Kidney (tissue), 14 donors: Measurements from ENCODE around the gene MYLK. TPM values are rescaled to one million over a fixed set of nuclear protein-coding genes. Genes with fewer than 3 reads are reported as not detected.
A peak's percentile ranks its signal among the peaks of the same experiment; 100 is the strongest.

Source experiments
- DNase-seq, 5 donors: peaks; one replicate each; pipeline ENCODE4 v3.0.0-alpha.2; 2013 to 2020
- FAIRE-seq: peaks from 2 replicates; lab custom pipeline; 2012; peaks lifted over from hg19 to GRCh38; lab: Jason Lieb, UNC
- H3K27ac ChIP-seq, 2 donors: one replicate each; pipeline ENCODE4 v1.7.0; 2013; ENCODE audit warnings: low read depth in 2 of 2, low read length in 2 of 2, inconsistent platforms in 1 of 2
- H3K27me3 ChIP-seq: one replicate; pipeline ENCODE4 v1.7.1; 2013; ENCODE audit warnings: low read length, inconsistent platforms; ENCODE audit not compliant: control insufficient read depth, insufficient read depth
- H3K36me3 ChIP-seq, 3 donors: one replicate each; pipeline versions ENCODE4 v1.7.0 to v1.7.1; 2013; ENCODE audit warnings: low read length in 3 of 3, control low read depth in 1 of 3, inconsistent platforms in 1 of 3; ENCODE audit not compliant: insufficient read depth in 3 of 3, control insufficient read depth in 2 of 3
- H3K4me1 ChIP-seq, 3 donors: one replicate each; pipeline versions ENCODE4 v1.7.0 to v1.7.1; 2013; ENCODE audit warnings: low read length in 3 of 3, inconsistent platforms in 1 of 3, low read depth in 1 of 3; ENCODE audit not compliant: control insufficient read depth in 2 of 3, insufficient read depth in 2 of 3
- H3K4me3 ChIP-seq, 3 donors: one replicate each; pipeline versions ENCODE4 v1.7.0 to v1.8.1; 2013; ENCODE audit warnings: low read length in 3 of 3, control low read depth in 1 of 3, inconsistent platforms in 1 of 3
- H3K9ac ChIP-seq, 3 donors: one replicate each; pipeline versions ENCODE4 v1.7.0 to v1.7.1; 2013; ENCODE audit warnings: low read length in 3 of 3, control low read depth in 1 of 3, inconsistent platforms in 1 of 3
- H3K9me3 ChIP-seq, 3 donors: one replicate each; pipeline versions ENCODE4 v1.7.0 to v1.7.1; 2013; ENCODE audit warnings: low read length in 3 of 3, control low read depth in 1 of 3, inconsistent platforms in 1 of 3; ENCODE audit not compliant: control insufficient read depth in 2 of 3, insufficient read depth in 1 of 3
- CTCF ChIP-seq: IDR thresholded peaks from 3 replicates; pipeline ENCODE4 v1.5.1; 2012; ENCODE audit warnings: mild to moderate bottlenecking, moderate library complexity, borderline replicate concordance; ENCODE audit not compliant: insufficient read depth; ENCODE audit errors: extremely low read depth
- intact Hi-C: fragments of 100-400 bp; cut with DNase I; formaldehyde crosslinking; loops from one replicate; pipeline ENCODE4 v1.11.1; 2022
- polyA plus RNA-seq: library from polyadenylated mRNA; stranded (reverse); fragments of 350-450 nt; fragmentation: Illumina TruSeq; extraction: RNeasy Lipid Tissue Mini Kit (QIAGEN cat#74804); gene quantifications from one replicate; pipeline ENCODE4 v1.2.3, GENCODE V29; 2014; ENCODE audit warnings: low read depth, low replicate concordance; ENCODE audit not compliant: insufficient read depth
- total RNA-seq: library from RNA; stranded (reverse); fragmentation: NEBNext Ultra II Directional; extraction: Animal tissue kit (Norgen Biotek cat#: 25700); gene quantifications from one replicate; pipeline ENCODE4 v1.2.1, GENCODE V29; 2021
- donor health status: control.
- donor health status: control.
- donor health status: control.
- donor health status: control.
- donor health status: control.
- donor health status: DM: yes; HTN: yes; CAD: no.
- donor health status: Normal renal cell carcinoma (clear cell type).

MYLK gene
- total and polyA plus RNA-seq, 2 donors from 2014 or later = 25.3 to 164 TPM

- peak overlapping the region in 1 of 3 donors; percentile 28 for H3K9ac ChIP-seq
- H3K36me3 ChIP-seq = no peaks in the 10 kb centered on the region
- no peak overlapping the region for H3K4me3 ChIP-seq
- no peaks in the 10 kb centered on the region for H3K27me3 ChIP-seq
- intact Hi-C loops = no loop called here
- no peaks in the 10 kb centered on the region for H3K9me3 ChIP-seq
- peak overlapping the region; percentile 18 to 72 for H3K27ac ChIP-seq
- peaks cover 0 to 28% (median 8%) of the 10 kb centered on the region in 3 donors for H3K4me1 ChIP-seq
- FAIRE-seq (no peak), DNase-seq (peak in 1 of 5 donors; percentile 64)
- no peak for TF ChIP-seq CTCF
These were observed 105.0 kb downstream of the MYLK start for GRCh38 chr3:123778991-123779622.

GRCh38 chr3:123778525-123778924 lies 105.6 kb downstream of the MYLK start:
- Histone ChIP-seq H3K4me1 (peaks cover 0 to 27% (median 9%) of the 10 kb centered on the region in 3 donors), H3K9me3 (no peaks in the 10 kb centered on the region), H3K27me3 (no peaks in the 10 kb centered on the region), H3K4me3 (no peak overlapping the region), H3K36me3 (no peaks in the 10 kb centered on the region), H3K9ac (no peak overlapping the region), H3K27ac (peak overlapping the region; percentile 18 to 72)
- intact Hi-C loops = no loop called here
- DNase-seq = no peak
- no peak for TF ChIP-seq CTCF
- FAIRE-seq = no peak

GRCh38 chr3:123776071-123776782 lies 107.9 kb downstream of the MYLK start:
- H3K27me3 ChIP-seq = no peaks in the 10 kb centered on the region
- no peak overlapping the region for H3K4me3 ChIP-seq
- intact Hi-C loops = no loop called here
- peaks cover 0 to 22% (median 9%) of the 10 kb centered on the region in 3 donors for H3K4me1 ChIP-seq
- no peak for DNase-seq
- H3K9ac ChIP-seq = no peak overlapping the region
- no peaks in the 10 kb centered on the region for H3K36me3 ChIP-seq
- no peak overlapping the region for H3K27ac ChIP-seq
- FAIRE-seq = no peak
- no peak for TF ChIP-seq CTCF
- no peaks in the 10 kb centered on the region for H3K9me3 ChIP-seq
